Cardiac fibroblast (primary cell): ENCODE data around the gene ST3GAL4.

ENCODE experiments used
- DNase-seq, 2 donors: peaks; one replicate each; pipeline versions ENCODE4 v3.0.0 to v3.0.0-alpha.2; 2010; ENCODE audit warnings: low read depth in 2 of 2
- H3K4me3 ChIP-seq, 2 donors: replicated peaks in 1 of 2; 1 replicate in 1 of 2; 2 replicates in 1 of 2; pipeline ENCODE4 v1.5.1; 2011; ENCODE audit warnings: low read depth in 2 of 2, low read length in 2 of 2, mild to moderate bottlenecking in 2 of 2, moderate library complexity in 1 of 2
- CTCF ChIP-seq: IDR thresholded peaks from one replicate; pipeline ENCODE4 v1.5.1; 2011; ENCODE audit warnings: low read depth, mild to moderate bottlenecking, low read length, inconsistent platforms

The ST3GAL4 gene

GRCh38 chr11:126339863-126340434, 15.5 kb upstream of the ST3GAL4 start:
- no peak for TF ChIP-seq CTCF
- no peak overlapping the region for H3K4me3 ChIP-seq
- DNase-seq = peak; percentile 69 to 82

- DNase-seq = no peak
- TF ChIP-seq CTCF = no peak
Measured at GRCh38 chr11:126340960-126341606, 14.4 kb upstream of the ST3GAL4 start.

GRCh38 chr11:126341760-126342161, 13.7 kb upstream of the ST3GAL4 start:
- H3K4me3 ChIP-seq = no peak overlapping the region
- peak; percentile 61 to 72 for DNase-seq
- no peak for TF ChIP-seq CTCF

More at GRCh38 chr11:126340960-126341606, 14.4 kb upstream of the ST3GAL4 start:
- H3K4me3 ChIP-seq = no peak overlapping the region

GRCh38 chr11:126343051-126343450, 12.4 kb upstream of the ST3GAL4 start:
- H3K4me3 ChIP-seq = no peak overlapping the region
- DNase-seq = no peak
- no peak for TF ChIP-seq CTCF

- no peak for TF ChIP-seq CTCF
- no peak for DNase-seq
- no peak overlapping the region for H3K4me3 ChIP-seq
Measured at GRCh38 chr11:126344141-126345080, 11.1 kb upstream of the ST3GAL4 start.

- TF ChIP-seq CTCF = no peak
- no peak for DNase-seq
- H3K4me3 ChIP-seq = no peak overlapping the region
Measured at GRCh38 chr11:126345283-126345682, 10.2 kb upstream of the ST3GAL4 start.
